GM12891 (cell line): Measurements from ENCODE around the gene MTCL3.

Source experiments
- POLR2A ChIP-seq: IDR thresholded peaks from 2 replicates; pipeline ENCODE4 v1.6.1; 2011; ENCODE audit warnings: low read depth, low read length, control low read depth
- POLR2AphosphoS5 ChIP-seq: IDR thresholded peaks from 2 replicates; pipeline ENCODE4 v1.6.1; 2011; ENCODE audit warnings: low read depth, low read length, control low read depth
- SPI1 ChIP-seq: IDR thresholded peaks from 2 replicates; pipeline ENCODE4 v1.6.1; 2011; ENCODE audit warnings: low read depth, low read length, control low read depth
- TAF1 ChIP-seq: IDR thresholded peaks from 2 replicates; pipeline ENCODE4 v1.6.1; 2011; ENCODE audit warnings: low read depth, low read length, control low read depth

DNA sequence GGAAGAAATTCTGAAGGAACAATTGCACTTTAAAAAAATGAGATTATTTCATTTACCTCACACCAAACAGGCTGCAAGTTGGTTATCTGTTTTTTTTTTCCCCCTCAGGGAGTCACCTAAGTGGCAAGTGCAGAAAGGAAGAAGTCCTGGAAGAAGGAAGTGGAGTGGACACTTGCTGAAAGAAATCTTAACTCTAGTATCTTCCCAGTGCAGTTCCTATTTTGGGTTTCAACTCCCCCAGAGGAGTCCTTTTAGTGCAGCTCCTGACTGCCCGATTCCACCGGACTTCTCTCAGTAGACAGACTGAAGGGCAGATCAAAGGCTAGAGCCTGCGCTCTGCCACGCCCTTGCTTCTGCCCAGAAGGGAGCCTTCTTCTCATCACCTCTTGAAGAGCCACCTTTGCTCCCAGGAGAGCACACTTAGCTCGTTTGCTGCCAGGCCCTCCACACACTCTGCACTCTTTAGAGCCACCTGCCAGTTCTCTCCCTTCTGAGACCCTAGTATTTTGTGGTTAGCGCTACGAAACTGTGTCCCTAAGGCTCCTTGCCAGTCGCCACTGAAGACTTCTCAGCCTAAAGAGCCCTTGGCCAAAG lies 4.9 kb downstream of the MTCL3 start:
- TF ChIP-seq POLR2A = no peak
- no peak for TF ChIP-seq TAF1
- TF ChIP-seq POLR2AphosphoS5 = no peak
- TF ChIP-seq SPI1 = no peak
